Parathyroid adenoma (tissue), 2 donors: ENCODE measurements around the gene MAP2K5.

ENCODE experiments used
- H2AFZ ChIP-seq: fragments of 300-600 bp; sonication (generic); one replicate; pipeline ENCODE4 v1.7.0; 2017; ENCODE audit warnings: antibody characterized with exemption, mild to moderate bottlenecking
- H3K27ac ChIP-seq: fragments of 300-600 bp; sonication (generic); one replicate; pipeline ENCODE4 v1.7.0; 2017
- H3K27me3 ChIP-seq: fragments of 300-600 bp; sonication (generic); one replicate; pipeline ENCODE4 v1.7.0; 2017; ENCODE audit warnings: low read length; ENCODE audit not compliant: control insufficient read depth, insufficient read depth
- H3K36me3 ChIP-seq: fragments of 300-600 bp; sonication (generic); one replicate; pipeline ENCODE4 v1.7.0; 2017; ENCODE audit warnings: low read length; ENCODE audit not compliant: control insufficient read depth, insufficient read depth
- H3K4me1 ChIP-seq: fragments of 300-600 bp; sonication (generic); one replicate; pipeline ENCODE4 v1.7.0; 2017; ENCODE audit warnings: control low read depth
- H3K4me2 ChIP-seq: fragments of 300-600 bp; sonication (generic); one replicate; pipeline ENCODE4 v1.7.0; 2017; ENCODE audit warnings: low read length
- H3K4me3 ChIP-seq: fragments of 300-600 bp; sonication (generic); one replicate; pipeline ENCODE4 v1.7.0; 2017; ENCODE audit warnings: low read depth, low read length
- H3K79me2 ChIP-seq: fragments of 300-600 bp; sonication (generic); one replicate; pipeline ENCODE4 v1.7.0; 2017; ENCODE audit warnings: control low read depth
- H3K9ac ChIP-seq: fragments of 300-600 bp; sonication (generic); one replicate; pipeline ENCODE4 v1.7.0; 2017; ENCODE audit warnings: mild to moderate bottlenecking
- H3K9me3 ChIP-seq: fragments of 300-600 bp; sonication (generic); one replicate; pipeline ENCODE4 v1.7.0; 2017; ENCODE audit warnings: low read length; ENCODE audit not compliant: control insufficient read depth
- TF ChIP-seq, protein P1 (sequence below): fragments of 300-600 bp; sonication (generic); IDR thresholded peaks from one replicate; pipeline ENCODE4 v1.7.0; 2017; ENCODE audit warnings: antibody characterized with exemption, mild to moderate bottlenecking
- donor health status: primary hyperparathyroidism.

Gene MAP2K5

DNA sequence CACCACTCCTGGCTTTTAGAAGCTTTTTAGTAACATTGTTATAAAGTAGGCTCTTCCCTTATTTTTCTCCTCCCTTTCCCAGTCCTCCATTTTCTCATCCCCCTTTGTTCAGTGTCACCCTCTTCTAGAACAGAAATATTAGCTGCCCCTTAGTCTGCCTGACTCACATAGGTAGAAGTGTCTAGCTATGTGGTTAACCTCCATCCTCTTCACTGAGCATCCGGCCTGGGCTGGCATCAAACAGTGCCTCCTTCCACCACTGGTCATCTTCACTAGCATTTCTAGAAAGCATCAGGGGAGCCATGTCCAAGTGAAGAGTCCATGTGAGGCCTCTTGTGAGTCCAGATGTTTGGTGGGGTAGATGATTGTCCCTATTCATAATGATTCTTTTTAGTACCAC is 212.8 kb downstream of the MAP2K5 start:
- TF ChIP-seq, protein P1, sequence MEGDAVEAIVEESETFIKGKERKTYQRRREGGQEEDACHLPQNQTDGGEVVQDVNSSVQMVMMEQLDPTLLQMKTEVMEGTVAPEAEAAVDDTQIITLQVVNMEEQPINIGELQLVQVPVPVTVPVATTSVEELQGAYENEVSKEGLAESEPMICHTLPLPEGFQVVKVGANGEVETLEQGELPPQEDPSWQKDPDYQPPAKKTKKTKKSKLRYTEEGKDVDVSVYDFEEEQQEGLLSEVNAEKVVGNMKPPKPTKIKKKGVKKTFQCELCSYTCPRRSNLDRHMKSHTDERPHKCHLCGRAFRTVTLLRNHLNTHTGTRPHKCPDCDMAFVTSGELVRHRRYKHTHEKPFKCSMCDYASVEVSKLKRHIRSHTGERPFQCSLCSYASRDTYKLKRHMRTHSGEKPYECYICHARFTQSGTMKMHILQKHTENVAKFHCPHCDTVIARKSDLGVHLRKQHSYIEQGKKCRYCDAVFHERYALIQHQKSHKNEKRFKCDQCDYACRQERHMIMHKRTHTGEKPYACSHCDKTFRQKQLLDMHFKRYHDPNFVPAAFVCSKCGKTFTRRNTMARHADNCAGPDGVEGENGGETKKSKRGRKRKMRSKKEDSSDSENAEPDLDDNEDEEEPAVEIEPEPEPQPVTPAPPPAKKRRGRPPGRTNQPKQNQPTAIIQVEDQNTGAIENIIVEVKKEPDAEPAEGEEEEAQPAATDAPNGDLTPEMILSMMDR: no peak
- no peaks in the 10 kb centered on the region for H3K36me3 ChIP-seq

DNA sequence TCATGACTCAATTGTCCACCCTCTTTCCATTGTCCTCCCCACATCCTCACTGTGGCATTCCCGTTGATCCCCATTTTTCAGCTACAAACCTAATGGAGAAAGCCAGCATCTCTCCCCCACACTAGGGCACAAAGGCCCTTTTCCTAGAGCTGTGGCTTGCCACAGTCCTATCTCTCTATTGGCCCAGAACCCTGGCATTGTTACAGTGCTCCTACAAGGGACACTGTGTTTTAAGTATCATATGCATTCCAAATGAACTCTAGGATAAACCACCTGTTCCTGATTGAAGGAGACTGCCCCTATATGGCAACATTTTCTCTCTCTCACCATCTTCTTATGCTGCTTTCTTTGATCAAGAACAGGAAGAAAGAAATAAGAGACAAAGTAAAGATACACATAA is 213.4 kb downstream of the MAP2K5 start:
- Histone ChIP-seq H3K27me3 (no peaks in the 10 kb centered on the region), H3K9me3 (no peaks in the 10 kb centered on the region), H3K36me3 (no peaks in the 10 kb centered on the region), H3K79me2 (no peaks in the 10 kb centered on the region), H2AFZ (no peak overlapping the region), H3K9ac (no peak overlapping the region), H3K4me1 (no peaks in the 10 kb centered on the region), H3K4me3 (no peak overlapping the region), H3K4me2 (no peak overlapping the region), H3K27ac (no peak overlapping the region)
- TF ChIP-seq, protein P1: no peak

More for the DNA sequence above, 212.8 kb downstream of the MAP2K5 start:
- no peaks in the 10 kb centered on the region for H3K27me3 ChIP-seq
- H3K4me3 ChIP-seq: no peak overlapping the region
- no peaks in the 10 kb centered on the region for H3K79me2 ChIP-seq
- H2AFZ ChIP-seq: no peak overlapping the region
- no peaks in the 10 kb centered on the region for H3K9me3 ChIP-seq
- no peak overlapping the region for H3K9ac ChIP-seq
- H3K27ac ChIP-seq: no peak overlapping the region
- no peak overlapping the region for H3K4me2 ChIP-seq
- H3K4me1 ChIP-seq: no peaks in the 10 kb centered on the region

DNA sequence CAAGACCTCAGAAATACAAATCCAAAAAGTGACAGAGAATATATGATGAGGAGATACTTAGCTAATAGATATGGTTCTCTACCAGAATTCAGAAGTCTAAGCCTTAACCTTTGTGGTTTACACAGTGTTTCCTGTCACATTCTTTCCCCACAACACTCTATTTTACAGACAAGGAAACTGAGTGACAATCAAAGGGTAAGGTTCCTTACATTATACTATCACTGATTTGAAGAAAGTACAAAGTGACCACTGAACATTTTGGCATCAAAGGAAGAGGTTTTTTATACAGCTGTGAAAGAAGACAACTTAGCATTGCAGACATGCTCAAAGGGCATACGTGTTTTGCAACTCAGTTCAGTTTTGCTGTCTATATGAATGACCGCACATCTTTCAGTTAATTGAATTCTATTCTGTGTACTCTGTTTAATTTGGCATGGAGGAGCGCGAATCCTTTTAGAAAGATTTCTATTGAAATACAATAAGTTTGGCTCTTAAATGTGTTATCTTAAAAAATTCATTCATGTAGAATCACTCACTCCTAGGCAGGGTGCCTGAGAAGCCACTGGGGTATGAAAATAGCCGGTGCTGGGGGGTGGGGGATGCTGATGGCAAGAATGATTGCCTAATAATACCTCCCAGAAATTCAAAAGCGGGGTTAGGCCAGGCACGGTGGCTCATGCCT is 216.3 kb downstream of the MAP2K5 start:
- Histone ChIP-seq H2AFZ (no peak overlapping the region), H3K27me3 (no peaks in the 10 kb centered on the region), H3K9me3 (no peaks in the 10 kb centered on the region), H3K4me2 (no peak overlapping the region), H3K36me3 (no peaks in the 10 kb centered on the region), H3K27ac (no peak overlapping the region), H3K79me2 (no peaks in the 10 kb centered on the region), H3K4me1 (no peaks in the 10 kb centered on the region), H3K9ac (no peak overlapping the region), H3K4me3 (no peak overlapping the region)
- TF ChIP-seq, protein P1: no peak

DNA sequence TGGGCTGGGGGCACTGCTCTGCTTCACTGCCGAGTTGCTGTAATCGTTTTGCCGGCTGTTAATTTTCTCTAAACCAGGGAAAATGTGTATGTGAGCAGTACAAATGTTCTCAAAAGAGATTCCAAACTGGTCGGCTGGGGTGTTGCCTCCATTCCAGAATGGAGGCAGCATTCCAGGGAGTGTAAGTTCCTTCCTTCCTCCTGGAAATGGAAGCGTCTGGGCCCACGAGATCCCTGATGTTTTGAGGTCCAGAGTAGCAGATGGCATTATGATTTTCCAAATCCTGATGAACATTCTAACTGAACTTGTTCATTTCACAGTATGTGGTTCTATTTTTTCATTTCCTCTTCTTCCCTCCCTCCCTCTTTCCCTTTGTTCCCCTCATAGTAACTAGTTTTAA is 218.4 kb downstream of the MAP2K5 start:
- H3K4me3 ChIP-seq: no peak overlapping the region

More for the DNA sequence above, 218.4 kb downstream of the MAP2K5 start:
- no peak overlapping the region for H3K9ac ChIP-seq
- no peaks in the 10 kb centered on the region for H3K9me3 ChIP-seq
- H3K36me3 ChIP-seq: no peaks in the 10 kb centered on the region
- H3K4me1 ChIP-seq: no peaks in the 10 kb centered on the region
- no peak overlapping the region for H3K4me2 ChIP-seq
- no peaks in the 10 kb centered on the region for H3K79me2 ChIP-seq
- H3K27me3 ChIP-seq: no peaks in the 10 kb centered on the region
- TF ChIP-seq, protein P1: no peak
- H2AFZ ChIP-seq: no peak overlapping the region
- H3K27ac ChIP-seq: no peak overlapping the region
